Superior temporal gyrus (tissue), 1 donor: ENCODE measurements around the gene ALPL.
"Not testable (repeated sequence)": the region's sequence is repeated elsewhere in the genome, so short reads cannot be mapped to it uniquely, and the experiment has no call there.

Experiments
- DNase-seq: peaks from one replicate; pipeline ENCODE4 v3.0.0-alpha.2; 2016; ENCODE audit errors: extremely low spot score

ALPL gene

DNA sequence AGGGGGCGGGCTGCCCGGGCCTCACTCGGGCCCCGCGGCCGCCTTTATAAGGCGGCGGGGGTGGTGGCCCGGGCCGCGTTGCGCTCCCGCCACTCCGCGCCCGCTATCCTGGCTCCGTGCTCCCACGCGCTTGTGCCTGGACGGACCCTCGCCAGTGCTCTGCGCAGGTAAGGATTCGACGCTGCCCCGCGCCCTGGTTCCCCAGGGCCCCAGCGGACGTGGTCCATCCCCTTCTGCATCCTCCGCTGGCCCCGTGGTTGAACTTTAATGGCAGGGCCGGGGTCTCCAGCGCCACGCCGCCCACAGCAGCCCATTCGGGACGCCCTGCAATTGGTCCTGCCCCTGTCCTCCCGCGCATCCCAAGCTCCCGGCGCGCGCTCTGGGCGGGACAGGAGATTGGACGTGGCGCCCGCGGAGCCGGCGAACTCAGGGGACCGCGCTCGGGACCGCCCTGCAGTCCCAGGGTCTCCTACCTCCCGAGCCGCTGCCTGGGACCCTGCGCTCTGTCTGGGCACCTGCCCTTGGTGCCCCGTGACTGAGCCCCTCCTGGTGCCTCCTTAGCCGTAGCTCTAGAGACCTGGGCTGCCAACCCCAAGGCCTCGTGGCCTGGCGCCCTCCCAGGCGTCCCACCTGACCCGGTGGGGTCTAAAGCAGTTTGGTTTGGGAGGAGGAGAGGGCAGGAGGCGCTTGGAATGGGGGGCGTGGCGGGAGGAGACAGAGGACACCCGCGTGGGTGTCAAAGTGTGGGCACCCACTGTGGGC is at the start of gene ALPL:
TSS of gene ALPL (plus strand) at position 73 of the 762 bp plus-strand sequence. CDS start 44,659 bp downstream, outside the sequence.
- no peak for DNase-seq

DNA sequence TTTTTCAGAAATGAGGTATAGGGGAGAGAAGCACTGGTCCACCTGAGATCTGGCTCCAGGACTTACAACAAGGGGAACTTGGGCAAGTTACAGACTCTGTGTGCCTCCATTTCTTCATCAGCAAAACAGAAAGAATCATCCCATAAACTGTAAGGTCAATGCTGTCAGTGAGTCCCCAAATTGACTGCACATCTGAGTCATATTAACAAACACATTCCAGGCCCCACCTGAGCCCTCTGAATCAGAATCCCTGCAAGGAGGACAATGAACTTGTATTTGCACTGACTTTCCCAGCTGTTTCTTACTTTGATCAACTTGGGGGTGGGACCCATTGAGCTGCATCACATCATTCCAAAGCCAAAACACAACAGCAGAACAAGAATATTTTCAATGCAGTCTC is 44.1 kb upstream of the ALPL start:
- DNase-seq, result not testable (repeated sequence)

DNA sequence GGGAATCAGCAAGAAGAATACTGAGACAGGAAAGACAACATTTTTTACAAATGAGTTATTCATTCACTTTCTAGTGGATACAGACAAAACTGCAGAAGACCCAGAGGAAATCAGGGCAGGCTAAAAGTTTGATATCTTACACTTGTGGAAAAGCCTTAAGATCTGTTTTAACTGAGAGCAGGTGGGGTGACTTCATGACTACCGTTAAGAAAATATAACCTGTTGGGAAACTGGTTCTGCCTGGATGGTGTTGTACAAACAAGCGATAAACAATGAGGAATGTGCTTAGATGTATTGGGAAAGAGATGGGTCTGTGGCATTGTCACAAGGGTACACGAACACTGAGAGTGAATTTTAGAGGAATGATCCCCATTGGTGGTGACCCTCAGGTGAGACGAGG is 41.3 kb upstream of the ALPL start:
- not testable (repeated sequence) for DNase-seq

DNA sequence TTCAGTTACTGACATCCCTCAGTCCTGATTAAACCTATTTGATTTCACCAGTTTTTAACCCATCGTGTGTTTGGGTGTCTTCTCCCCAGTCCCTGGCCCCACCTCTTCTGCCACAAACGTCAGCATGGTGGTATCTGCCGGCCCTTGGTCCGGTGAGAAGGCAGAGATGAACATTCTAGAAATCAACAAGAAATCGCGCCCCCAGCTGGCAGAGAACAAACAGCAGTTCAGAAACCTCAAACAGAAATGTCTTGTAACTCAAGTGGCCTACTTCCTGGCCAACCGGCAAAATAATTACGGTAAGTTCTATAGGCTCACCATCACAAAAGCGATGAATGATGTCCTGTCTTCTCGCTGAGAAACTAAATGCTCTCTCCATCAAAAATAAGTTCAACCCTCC is 40.6 kb upstream of the ALPL start:
- DNase-seq, result no peak

DNA sequence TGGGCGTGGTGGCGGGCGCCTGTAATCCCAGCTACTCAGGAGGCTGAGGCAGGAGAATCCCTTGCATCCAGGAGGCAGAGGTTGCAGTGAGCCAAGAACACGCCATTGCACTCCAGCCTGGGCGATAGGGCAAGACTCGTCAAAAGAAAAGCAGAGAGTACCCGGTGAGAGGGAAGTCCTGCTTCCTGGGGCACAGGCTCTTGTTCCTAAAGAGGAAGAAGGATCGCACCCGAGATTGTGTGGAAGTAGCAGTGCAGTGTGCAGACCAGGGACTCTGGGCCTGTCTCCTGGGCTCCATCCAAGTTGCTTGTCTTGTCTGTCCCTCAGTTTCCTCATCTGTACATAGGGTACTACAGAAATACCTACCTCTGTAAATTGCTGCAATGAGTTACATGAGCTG is 39.6 kb upstream of the ALPL start:
- DNase-seq, result no peak

DNA sequence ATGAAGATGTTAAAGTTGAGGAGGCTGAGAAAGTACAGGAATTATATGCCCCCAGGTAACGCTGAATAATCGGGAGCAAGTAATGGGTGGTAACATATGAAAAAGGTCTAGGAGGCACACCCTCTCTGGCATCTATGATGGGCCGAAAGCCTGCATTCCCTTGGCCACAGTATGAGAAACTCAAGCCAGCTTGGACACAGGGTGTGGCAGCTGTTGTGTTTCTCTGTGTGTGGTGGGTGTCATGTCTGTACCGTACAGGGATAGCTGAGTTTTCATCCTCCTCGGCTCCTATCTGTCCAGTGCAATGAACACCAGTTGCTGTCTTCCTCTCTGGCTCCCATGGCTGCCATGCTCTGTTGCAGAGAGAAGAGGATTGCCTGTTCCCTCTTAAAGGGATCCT is 36.4 kb upstream of the ALPL start:
- no peak for DNase-seq

DNA sequence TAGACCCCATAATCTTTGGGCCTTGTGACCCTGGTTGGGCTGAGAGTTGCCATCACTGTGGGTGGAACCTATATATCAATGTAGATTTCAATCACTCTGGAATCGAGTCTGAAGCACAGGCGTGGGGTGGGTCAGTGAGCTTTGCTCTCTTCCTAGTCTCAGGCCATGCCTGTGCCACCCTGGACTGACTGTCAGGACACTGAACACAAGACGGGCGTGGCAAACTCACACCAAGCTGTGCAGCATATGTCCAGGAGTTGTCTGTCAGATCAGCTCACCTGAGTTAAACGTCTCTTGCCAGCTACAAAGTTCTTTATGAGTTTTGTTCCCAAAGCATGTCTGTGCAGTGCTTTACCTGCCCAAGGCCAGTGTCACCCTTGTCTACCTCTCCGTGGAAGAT is 30.9 kb upstream of the ALPL start:
- DNase-seq, result no peak

DNA sequence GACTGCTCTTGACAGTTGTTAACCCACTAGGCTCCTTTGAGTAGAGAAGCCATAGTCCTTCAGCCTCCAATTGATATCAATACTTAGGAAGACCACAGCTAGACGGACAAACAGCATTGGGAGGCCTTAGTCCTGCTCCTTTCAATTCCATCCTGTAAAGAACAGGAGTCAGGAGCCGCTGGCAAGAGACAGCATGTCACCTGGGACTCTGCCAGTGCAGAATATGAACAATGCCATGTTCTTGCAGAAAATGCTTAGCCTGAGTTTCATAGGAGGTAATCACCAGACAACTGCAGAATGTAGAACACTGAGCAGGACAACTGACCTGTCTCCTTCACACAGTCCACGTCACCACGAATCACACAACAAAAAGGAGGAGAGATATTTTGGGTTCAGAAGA is 25.3 kb upstream of the ALPL start:
- DNase-seq, result not testable (repeated sequence)

DNA sequence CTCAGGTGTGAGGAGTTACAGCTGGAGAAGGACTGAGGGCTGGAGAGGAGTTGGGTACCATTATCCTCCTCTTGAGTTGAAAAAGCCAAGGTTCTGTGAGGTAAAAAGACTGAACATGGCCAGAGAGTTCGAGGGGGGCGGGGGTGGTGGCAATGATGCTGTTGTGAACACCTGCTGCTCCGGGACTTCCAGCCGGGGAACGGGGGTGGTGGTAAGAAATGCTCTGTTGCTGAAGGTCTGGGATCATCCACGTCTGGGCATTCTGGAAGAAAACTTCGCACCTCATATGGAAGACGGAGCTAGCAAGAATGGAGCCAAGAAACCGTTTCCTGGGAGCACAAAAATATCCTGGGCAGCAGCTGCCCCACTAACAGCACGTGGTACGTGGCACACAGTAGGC is 20.1 kb upstream of the ALPL start:
- DNase-seq, result no peak

DNA sequence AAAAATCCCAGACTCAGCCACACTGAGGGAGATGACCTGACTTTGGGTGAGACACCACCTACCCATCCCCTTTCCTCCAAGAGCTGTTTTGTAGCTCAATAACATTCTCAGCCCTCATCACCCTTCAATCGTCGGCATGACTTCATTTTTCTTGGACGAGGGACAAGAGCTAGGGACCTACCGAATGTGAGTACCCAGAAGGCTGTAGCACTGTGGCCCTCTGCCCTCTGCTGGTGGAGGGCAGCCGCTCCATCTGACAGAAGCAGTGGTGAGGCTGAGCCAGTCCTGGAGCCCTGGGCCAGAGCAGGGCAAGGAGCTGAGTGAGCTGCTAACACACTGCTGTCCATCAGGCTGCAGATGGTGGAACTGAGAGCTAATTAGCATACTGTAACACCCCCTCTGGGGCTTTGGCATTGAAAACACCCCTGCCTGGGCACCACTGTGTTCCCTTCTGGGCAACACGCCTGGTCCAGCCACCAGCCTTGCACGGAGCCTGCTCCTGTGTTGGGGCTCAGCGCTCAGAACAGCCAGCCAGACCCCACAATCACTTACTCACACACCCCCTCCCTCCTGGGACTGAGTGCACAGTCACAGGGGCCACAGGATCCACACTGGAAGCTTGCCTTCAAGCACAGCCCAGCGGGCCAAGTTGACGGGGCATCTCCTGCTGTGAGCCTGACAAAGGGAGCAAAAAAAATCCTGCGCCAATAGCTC is 18.3 kb upstream of the ALPL start:
- no peak for DNase-seq

DNA sequence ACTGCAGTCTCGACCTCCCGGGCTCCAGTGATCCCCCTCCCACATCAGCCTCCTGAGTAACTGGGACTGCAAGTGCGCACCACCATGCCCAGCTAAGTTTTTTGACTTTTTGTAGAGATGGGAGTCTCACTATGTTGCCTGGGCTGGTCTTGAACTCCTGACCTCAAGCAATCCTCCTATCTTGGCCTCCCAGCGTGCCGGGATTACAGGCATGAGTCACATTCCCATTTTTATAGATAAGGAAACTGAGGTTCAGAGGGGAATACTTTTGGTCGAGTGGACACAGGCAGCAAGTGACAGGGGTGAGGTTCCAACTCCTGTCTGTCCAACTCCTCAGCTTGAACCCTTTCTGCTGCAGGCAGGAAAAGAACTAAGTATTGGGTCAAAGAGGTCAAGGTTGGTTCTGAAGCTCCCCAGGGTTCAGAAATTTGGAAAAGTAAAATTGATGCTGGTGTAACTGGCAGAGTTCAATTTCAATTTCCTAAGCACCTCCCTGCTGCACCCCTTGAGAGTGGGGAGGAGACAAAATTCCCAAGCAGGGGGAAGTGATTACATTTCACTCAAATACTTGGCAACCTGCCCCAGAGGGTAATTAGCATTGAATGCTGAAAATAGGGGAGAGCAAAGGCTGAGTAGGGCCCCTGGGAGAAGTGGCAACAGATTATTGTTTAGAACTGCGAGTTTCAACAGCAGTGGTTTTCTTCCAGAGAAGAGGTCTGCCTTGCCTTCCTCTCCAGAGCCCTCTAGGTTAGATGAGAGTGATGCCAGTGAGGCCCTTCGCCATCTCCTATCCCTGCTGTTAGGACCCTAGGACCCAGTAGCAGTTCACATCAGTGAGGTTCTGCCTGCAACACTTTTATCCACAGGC is 17.5 kb upstream of the ALPL start:
- DNase-seq, result no peak

DNA sequence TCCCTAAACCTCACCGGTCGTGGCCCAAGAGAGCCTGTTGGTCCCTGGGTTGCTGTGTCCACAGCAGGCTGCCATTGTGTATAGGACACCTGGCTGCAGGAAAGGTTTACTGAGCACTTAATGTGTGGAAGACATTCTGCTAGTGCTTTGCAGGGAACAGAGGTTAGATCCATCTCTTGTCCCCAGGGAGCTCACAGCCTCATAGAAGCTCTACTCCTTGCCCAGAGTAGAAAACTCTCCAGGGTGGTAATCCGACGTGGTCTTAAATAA is 16.9 kb upstream of the ALPL start:
- DNase-seq, result no peak

DNA sequence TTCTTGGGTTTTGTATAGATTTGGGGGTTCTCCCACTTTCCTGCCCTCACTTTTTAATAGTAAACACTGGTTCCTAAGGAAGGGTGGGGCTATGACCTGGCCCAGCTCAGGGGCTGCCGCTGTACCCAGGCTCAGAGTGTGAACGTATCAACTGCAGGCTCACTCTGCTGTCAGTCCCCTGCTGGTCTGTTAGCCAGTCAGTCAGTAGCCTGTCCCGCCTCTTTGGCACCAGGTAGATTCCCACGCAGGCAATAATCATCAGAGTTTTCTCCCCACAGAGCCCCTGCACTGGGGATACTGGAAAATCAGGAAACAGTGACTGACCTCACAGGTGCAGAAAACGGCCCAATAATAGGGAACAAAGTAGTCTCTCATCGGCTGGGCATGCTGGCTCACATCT is 15.0 kb upstream of the ALPL start:
- DNase-seq, result no peak

DNA sequence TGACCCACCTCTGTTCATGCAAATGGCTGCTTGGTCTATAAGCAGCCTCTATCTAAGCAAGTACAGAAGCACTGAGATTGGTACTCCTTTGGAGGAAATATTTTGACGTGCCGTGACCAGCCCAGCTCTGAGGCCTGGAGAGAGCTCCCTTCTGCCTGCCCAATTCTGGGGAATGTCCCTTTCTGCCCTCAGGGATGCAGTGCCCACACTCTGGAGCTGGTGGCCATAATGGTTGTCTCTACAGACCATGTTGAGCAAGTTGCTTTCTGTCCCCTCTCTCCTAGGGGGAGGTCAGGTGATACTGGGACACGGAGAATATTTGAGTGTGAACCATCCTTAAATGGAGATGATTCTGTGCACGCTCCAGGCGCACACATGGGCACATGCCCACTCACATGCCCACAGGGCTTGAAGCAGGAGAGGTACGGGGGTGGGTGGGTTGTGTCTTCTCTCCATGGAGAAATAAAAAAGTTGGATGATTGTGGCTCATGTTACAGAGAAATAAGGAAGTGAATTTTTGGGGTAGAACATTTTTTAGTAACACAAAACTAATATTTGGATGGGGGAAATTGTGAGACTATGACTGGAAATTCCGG is 13.9 kb upstream of the ALPL start:
- DNase-seq, result no peak

DNA sequence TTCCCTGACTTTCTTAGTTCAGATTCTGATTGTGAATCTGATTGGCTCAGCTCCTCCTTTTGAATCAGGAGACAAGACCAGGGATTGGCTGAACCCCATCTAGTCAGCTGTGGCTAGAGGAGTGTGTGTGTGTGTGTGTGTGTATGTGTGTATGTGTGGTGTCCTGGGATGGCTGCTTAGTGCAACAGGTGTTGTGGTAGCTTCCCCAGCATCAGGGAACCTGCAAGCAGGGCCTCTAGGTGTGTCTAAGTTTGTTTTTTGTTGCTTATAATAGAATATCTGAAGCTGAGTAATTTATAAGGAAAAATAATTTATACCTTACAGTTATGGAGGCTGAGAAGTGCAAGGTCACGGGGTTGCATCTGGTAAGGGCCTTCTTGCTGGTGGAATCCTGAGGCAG is 13.2 kb upstream of the ALPL start:
- no peak for DNase-seq

DNA sequence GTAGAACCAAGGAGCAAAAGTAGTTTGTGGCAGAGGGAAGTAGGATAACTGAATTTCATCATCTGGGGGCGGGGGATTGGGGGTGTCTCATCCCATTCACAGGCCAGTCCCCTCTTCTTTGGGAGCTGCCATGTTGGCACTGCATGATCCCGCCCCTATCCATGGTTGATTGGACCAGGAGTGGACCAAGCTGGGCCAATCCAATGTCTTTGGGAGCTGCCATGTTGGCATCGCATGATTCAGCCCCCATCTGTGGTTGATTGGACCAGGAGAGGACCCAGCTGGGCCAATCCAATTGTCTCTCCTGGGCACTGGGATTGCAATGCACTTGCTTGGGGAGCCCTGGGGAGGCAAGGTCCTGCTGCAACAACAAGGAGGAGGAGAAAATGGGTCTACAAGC is 12.3 kb upstream of the ALPL start:
- DNase-seq, result no peak

DNA sequence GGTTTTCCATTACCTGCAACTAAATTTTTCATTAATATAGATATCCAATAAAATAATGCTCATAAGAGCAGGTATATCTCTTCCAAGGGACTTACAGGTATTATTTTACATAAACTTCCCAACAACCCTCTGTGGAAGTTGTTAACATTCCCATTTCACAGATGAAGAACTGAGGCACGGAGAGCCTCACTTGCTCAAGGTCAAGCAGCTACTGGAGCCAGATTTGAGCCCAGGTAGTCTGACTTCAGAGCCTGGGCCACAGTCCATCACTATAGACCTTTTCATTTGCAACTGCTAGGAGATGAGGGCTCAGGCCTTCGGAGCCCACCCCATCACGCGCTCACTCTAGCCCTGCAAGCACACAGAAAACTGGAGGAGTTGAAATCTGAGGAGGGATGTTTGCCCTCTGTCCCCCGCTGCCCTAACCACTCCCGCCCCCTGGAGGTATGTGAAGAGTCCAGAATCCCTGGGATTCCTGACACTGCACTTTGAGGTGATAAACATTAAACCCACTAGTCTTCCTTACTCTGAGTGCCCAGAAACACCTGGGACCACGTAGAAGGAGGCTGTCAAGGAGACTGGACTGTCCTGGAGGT is 11.7 kb upstream of the ALPL start:
- no peak for DNase-seq

DNA sequence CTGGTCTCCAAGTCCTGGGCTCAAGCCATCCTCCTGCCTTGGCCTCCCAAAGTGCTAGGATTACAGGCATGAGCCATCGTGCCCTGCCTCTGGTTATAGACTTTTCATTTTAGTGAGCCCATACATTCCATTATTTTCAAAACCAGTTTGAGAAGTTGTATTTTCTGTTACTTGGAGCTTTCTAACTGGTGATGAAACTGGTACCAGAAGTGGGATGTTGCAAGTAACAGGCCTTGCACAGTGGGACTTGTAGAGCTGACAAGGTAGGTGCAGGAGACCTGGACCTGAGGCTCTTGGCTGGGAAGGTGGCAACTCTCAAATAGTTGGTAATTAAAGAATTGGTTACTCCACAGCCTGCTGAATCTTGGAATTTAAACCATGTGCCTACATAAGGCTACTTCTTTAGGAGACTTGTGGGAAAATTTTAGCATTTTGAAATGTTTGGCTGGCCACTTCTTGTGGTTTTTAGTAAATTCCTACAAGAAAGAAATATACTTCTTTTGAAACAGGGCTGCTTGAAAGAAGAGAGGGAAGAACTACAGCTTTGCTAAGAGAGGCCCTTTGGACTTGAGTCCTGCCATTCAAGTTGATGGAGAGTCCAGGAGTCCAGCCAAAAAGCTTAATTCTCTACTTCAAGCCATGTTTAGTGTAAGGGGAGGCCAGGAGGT is 9.8 kb upstream of the ALPL start:
- no peak for DNase-seq

DNA sequence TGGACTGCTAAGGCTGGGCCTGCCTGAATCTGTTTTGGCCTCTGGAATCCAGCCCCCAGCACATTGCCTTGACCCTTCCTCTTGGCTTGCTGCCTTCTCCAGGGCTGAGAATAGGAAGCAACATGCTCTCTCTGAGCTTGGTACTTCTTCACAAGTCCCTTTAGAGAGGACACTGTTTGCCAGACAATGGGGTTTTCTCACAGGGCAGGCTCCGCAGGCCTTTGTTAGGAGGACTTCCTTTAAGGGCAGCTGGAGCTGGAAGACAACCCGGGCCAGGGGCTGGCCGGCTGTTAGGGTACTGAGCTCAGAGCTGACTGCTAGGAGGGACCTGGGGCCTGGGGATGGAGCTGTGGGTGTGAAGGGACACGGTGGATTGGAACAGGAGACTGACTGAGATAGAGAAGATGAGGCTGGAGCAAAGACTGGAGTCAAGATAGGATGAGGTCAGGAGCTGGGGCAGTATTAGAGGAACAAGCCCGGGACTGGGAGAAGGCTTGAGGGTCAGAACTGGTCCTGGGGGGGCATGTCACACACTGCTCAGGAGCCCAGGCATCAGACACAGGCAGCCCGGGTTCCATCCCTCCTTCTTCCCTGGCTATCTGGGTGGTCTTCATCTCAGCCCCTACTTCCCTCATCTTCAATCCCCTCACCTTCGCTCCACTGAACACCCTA is 5.4 kb upstream of the ALPL start:
- DNase-seq, result no peak

DNA sequence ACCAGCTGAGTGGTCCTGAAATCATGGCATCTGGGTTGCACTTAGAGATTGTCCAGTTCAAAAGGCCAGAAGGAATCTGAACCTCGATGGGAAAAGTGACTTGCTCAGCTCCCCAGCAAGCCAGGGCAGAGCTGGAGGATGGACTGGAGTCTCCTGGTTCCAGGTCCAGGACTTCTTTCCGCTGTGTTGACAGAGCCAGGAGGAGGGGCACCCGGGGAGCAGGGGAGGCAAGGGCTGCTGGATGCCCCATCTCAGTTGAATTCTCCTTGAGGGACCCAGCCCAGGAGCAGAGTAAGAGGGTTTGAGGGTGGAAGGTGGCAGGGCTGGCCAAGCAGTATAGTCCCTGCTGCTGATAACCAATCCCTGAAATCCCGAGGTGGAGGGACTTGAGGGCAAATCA is 2.4 kb upstream of the ALPL start:
- no peak for DNase-seq
